Measurements from ENCODE around the gene BIRC3.

The BIRC3 gene

GRCh38 chr11:102317099-102317767, at the start of gene BIRC3:
Gene BIRC3, plus strand, starts transcription at chr11:102317484. Its CDS starts 7,026 bp downstream, at chr11:102324510.
- DNase-seq (ENCODE audit: low spot score) = peak; percentile 58

- no peak for DNase-seq (ENCODE audit: low spot score)
Observed at GRCh38 chr11:102267609-102268008, 49.7 kb upstream of the BIRC3 start.

GRCh38 chr11:102268083-102268984, 49.0 kb upstream of the BIRC3 start:
- no peak for DNase-seq (ENCODE audit: low spot score)

- DNase-seq (ENCODE audit: low spot score) = no peak
Observed at GRCh38 chr11:102268985-102269470, 48.3 kb upstream of the BIRC3 start.

GRCh38 chr11:102269927-102270326, 47.4 kb upstream of the BIRC3 start:
- no peak for DNase-seq (ENCODE audit: low spot score)

- no peak for DNase-seq (ENCODE audit: low spot score)
Observed at GRCh38 chr11:102272047-102272824, 45.0 kb upstream of the BIRC3 start.

GRCh38 chr11:102274628-102275027, 42.7 kb upstream of the BIRC3 start:
- DNase-seq (ENCODE audit: low spot score) = no peak

GRCh38 chr11:102276362-102276761, 40.9 kb upstream of the BIRC3 start:
- no peak for DNase-seq (ENCODE audit: low spot score)

- no peak for DNase-seq (ENCODE audit: low spot score)
Observed at GRCh38 chr11:102276783-102277182, 40.5 kb upstream of the BIRC3 start.

- no peak for DNase-seq (ENCODE audit: low spot score)
Observed at GRCh38 chr11:102279641-102280170, 37.6 kb upstream of the BIRC3 start.

- DNase-seq (ENCODE audit: low spot score) = no peak
Observed at GRCh38 chr11:102280245-102280833, 36.9 kb upstream of the BIRC3 start.

- no peak for DNase-seq (ENCODE audit: low spot score)
Observed at GRCh38 chr11:102283116-102283485, 34.2 kb upstream of the BIRC3 start.

GRCh38 chr11:102284008-102284407, 33.3 kb upstream of the BIRC3 start:
- no peak for DNase-seq (ENCODE audit: low spot score)

- no peak for DNase-seq (ENCODE audit: low spot score)
Observed at GRCh38 chr11:102286292-102286691, 31.0 kb upstream of the BIRC3 start.

GRCh38 chr11:102287964-102288724, 29.1 kb upstream of the BIRC3 start:
- DNase-seq (ENCODE audit: low spot score) = peak; percentile 71

- DNase-seq (ENCODE audit: low spot score) = no peak
Observed at GRCh38 chr11:102288725-102289083, 28.6 kb upstream of the BIRC3 start.

- DNase-seq (ENCODE audit: low spot score) = no peak
Observed at GRCh38 chr11:102289592-102289991, 27.7 kb upstream of the BIRC3 start.

GRCh38 chr11:102291831-102292230, 25.5 kb upstream of the BIRC3 start:
- DNase-seq (ENCODE audit: low spot score) = no peak

- DNase-seq (ENCODE audit: low spot score) = no peak
Observed at GRCh38 chr11:102292933-102293332, 24.4 kb upstream of the BIRC3 start.

- DNase-seq (ENCODE audit: low spot score) = peak; percentile 50
Observed at GRCh38 chr11:102293873-102294601, 23.2 kb upstream of the BIRC3 start.

Measured in globus pallidus (tissue), 1 donor.